Measurements from ENCODE around the gene CATSPERE.
"Not testable (repeated sequence)": the region's sequence is repeated elsewhere in the genome, so short reads cannot be mapped to it uniquely, and the experiment has no call there.

The CATSPERE gene

GRCh38 chr1:244666672-244667418, 205.8 kb downstream of the CATSPERE start:
- DNase-seq (ENCODE audit: low spot score): not testable (repeated sequence)

- DNase-seq (ENCODE audit: low spot score): no peak
Measured at GRCh38 chr1:244667797-244668196, 206.7 kb downstream of the CATSPERE start.

GRCh38 chr1:244672946-244673682, 212.0 kb downstream of the CATSPERE start:
- no peak for DNase-seq (ENCODE audit: low spot score)

- DNase-seq (ENCODE audit: low spot score): no peak
Measured at GRCh38 chr1:244674446-244674845, 213.4 kb downstream of the CATSPERE start.

- DNase-seq (ENCODE audit: low spot score): no peak
Measured at GRCh38 chr1:244675167-244675566, 214.1 kb downstream of the CATSPERE start.

- DNase-seq (ENCODE audit: low spot score): no peak
Measured at GRCh38 chr1:244678697-244679096, 217.6 kb downstream of the CATSPERE start.

GRCh38 chr1:244680667-244681066, 219.6 kb downstream of the CATSPERE start:
- DNase-seq (ENCODE audit: low spot score): no peak

- DNase-seq (ENCODE audit: low spot score): not testable (repeated sequence)
Measured at GRCh38 chr1:244682087-244682486, 221.0 kb downstream of the CATSPERE start.

Measured in hematopoietic multipotent progenitor cell treated with erythropoietin and hydrocortisone succinate and interleukin-3 and kit ligand, for 15 days (in vitro differentiated cells).